HG03378 (cell line): Measurements from ENCODE around the gene KCNJ3.

Source experiments
- ATAC-seq: cut with Tn5 transposase; IDR thresholded peaks from one replicate; pipeline ENCODE4 v1.9.1; 2021; ENCODE audit warnings: mild to moderate bottlenecking, moderate library complexity; ENCODE audit not compliant: unreplicated experiment

Gene KCNJ3, protein sequence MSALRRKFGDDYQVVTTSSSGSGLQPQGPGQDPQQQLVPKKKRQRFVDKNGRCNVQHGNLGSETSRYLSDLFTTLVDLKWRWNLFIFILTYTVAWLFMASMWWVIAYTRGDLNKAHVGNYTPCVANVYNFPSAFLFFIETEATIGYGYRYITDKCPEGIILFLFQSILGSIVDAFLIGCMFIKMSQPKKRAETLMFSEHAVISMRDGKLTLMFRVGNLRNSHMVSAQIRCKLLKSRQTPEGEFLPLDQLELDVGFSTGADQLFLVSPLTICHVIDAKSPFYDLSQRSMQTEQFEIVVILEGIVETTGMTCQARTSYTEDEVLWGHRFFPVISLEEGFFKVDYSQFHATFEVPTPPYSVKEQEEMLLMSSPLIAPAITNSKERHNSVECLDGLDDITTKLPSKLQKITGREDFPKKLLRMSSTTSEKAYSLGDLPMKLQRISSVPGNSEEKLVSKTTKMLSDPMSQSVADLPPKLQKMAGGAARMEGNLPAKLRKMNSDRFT

DNA sequence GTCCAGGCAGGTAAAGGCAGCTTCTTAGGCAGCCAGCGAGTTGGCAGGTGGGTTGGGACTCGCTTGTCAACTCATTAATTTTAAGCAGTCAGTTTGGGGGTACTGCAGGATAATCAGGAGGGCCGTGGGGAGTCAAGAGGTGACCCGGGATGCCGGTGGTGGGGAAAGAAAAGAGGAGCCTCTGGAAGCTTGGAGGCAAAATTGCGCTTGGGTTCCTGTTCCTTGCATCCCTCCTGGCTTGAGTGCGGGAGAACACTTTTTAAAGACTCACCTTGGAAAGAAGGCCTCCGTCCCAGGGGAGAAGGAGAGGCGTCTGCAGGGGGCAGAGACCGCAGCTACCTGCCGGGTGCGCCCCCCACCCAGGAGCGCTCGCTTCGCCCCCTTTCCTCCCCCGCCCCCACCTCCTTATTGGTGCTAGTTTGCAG is at the start of gene KCNJ3:
Gene KCNJ3, plus strand, starts transcription at position 400 of the 425 bp plus-strand sequence. CDS start 81 bp downstream, outside the sequence.
- ATAC-seq: no peak

DNA sequence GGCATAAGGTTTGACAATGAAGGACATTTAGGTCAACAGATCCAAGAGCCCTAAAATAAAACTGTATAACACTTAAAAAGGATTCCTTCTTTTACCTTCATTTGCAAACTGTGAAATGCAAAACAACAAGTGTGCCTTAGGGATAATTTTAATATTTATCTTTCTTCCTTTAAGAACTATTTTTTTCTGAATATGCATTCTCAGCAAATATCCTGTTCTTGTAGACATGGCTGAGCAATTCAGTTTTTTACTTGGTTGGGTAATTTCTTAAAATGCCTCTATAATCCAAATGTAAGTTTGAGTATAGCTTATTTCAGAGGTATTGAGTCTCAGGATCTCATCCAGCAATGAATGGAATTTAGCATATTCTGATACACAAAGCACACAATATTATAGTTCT is 43.0 kb upstream of the KCNJ3 start:
- no peak for ATAC-seq

DNA sequence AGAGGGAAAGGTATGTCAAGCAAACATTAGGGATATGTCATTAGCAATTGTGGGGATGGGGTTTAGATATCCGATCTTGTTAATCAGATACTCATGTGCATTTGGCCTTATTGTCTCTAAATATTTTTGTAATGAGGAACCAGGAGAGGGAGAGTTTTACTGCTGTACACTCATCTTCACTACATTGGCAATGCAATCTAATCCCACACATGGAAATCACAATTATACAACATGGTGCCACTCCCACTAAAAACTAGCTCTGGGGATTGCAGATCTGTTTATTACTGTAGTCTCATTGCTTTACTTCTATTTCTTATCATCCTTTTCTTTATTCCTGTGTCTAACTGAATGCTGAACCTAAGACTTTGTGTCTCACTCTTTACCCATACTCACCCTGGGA is 39.6 kb upstream of the KCNJ3 start:
- ATAC-seq: no peak

DNA sequence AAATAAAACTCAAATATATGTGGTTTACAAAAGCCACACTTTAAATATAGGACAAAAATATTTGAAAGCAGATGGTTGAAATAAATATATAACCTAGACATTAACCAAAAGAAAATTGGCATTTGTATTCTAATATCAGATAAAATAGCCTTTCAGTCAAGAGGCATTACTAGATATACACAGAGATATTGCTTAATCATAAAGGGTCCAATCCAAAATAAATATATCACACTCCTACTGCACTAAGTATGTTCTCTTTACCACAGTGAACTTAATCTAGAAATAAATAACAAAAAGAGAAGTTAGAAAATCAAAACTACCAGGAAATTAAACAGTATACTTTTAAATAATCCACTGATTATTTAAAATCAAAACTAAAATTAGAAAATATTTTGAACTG is 34.2 kb upstream of the KCNJ3 start:
- ATAC-seq: no peak

DNA sequence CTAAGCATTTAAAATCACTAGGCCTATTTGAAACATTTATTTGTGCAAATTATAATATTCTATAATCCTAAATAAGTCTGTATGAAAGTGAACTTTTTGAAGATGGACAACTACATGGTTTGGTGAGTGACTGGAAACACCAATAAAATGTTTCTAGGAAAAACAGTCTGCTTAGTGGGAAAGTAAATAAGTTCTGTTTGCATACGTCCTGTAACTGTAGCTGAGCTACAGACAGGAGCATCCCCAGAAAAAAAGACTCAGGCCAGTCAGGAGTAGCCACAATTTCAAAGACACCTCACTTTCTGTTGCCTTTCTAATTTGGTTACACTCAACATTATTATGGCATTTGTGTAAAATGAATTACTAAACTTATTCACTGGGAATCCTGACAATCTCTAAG is 28.4 kb upstream of the KCNJ3 start:
- ATAC-seq: no peak

DNA sequence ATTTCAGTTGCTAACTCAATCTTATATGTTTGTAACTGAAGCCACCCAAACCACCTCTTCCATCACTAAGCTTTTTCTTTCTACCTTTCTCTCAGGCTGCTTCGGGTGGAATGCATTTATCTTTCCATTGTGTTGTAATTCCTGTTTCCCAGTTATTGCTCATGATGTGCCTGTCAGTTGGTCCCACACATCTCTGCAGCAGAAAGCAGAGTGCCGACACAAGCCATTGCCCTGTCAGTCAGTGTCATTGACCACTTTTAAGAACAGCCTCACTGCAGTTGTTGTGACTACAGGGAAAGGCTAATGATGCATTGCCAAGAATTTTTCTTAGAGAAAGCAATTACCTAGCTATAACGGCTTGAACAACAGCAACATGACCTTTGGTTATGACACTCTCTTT is 24.8 kb upstream of the KCNJ3 start:
- no peak for ATAC-seq

DNA sequence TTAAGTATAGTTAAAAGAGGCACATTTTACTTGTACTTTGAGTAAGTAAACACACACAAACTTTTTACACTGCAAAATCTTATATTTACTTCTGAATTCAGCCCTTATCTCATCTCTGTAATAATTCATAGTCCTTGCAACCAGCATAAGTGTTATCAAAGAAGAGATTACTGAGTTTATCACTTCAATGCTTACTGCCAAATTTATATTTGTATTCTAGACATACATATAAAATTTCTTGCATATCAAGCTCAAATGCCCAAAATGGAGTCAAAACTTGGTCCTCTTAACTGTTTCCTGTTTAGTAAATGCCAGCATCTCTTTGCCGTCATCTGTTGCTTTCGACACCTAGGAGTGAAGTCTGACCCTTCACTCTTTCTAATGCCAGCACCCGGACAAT is 21.1 kb upstream of the KCNJ3 start:
- no peak for ATAC-seq

DNA sequence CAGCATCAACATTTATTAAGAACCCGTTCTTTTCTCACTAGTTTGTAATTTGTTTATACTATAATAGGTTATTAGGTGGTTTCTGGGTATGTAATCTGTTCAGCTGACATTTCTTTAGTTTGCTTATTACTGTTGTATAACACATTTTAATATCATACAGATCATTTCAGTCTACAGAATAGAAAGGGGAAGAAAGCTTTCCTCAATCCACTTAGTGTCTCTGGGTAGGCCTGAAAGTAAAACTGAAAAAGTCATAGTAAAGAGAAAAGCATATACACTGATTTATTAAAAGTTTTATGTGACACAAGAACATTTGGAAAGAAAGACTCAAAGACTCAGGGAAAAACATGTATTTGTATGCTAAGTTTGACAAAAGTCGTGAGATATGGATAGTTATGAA is 16.8 kb upstream of the KCNJ3 start:
- ATAC-seq: no peak

DNA sequence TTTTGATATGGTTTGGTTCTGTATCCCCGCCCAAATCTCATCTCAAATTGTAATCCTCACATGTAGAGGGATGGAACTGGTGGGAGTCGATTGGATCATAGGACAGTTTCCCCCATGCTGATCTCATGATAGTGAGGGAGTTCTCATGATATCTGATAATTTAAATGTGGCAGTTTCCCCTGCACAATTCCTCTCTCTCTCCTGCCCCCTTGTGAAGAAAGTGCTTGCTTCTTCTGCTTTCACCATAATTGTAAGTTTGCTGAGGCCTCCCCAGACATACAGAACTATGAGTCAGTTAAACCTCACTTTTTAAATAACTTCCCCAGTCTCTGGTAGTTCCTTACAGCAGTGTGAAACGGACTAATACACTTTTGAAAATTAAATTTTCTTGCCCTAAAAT is 12.3 kb upstream of the KCNJ3 start:
- ATAC-seq: no peak

DNA sequence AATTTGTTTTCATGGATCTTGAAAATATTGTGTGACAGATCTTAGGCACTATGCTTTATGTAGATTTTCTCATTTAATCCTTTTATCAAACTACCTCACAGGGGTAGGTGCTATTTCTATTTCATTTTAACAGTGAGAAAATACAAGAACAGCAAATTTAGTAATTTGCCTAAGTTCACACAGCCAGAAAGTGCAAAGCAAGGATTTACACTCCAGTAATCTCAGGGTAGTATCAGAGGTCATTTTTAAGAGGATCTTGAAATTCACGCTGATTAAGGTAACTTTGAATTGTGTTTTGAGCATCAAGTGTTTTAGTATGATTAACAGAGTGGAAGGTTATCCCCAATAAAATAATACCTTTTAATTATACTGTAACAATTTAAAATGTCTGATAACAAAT is 10.1 kb upstream of the KCNJ3 start:
- ATAC-seq: no peak

DNA sequence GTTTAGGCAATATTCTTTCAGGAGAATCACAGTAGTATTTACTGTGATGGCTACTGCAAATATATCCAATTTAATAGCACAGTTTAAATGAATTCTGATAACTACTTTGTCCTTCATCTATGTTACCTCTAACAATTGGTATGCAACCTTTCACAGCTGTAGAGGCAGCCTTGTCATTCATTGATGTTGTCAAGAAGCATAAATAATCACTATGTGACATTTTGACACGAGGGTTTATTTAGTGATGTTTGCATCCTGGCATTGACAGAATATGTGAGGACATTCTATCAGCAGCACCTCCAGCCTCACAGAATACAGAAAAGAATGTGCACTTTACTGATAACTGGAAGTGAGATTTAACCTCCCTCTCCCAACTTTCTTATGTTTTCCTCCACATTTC is 9.3 kb upstream of the KCNJ3 start:
- ATAC-seq: no peak

DNA sequence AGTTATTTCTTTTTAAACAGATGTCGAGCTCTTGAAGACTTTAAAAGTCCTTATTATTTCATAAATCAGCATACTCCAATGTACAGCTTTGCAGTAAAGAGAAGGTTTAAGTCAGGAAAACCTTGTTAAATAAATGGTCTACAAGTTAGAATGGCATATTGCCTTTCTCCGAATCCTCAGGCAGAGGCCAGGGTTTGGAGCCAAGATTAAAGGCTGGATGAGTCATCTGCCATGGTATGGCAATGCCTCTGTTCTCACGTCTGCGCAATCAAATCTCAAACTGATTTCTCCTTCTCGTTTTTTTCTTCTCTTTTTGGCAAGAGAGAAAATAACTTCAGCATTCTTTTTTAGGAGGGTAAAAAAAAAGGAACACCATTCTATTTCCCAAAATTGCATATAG is 5.6 kb upstream of the KCNJ3 start:
- no peak for ATAC-seq

DNA sequence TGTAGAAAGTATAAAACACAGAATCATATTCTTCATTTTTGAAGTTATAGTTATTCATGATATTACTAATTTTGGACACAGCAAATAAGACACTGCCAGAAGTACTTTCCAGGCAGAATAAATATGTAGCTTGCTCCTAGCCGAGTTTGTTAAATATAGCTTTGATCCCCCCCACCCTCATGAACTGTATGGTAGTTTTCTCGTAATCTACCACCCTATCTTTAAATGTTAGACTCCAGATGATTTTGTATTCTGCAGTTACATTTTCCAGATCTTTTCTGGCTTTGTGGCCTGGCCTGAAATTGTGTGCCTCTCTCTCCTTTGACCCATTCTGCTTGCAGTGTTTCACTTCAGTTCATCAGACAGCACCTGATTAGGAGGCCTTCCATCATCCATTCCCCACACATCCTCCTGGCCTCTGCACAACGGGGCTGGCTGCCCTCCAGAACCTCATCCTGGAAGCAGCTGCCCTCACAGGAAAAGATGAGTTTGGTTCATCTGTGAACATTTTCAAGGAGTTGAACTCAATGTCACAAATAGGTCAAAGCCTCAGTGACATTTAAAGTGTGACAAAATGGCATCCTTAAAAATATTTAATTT is 4.7 kb upstream of the KCNJ3 start:
- no peak for ATAC-seq

DNA sequence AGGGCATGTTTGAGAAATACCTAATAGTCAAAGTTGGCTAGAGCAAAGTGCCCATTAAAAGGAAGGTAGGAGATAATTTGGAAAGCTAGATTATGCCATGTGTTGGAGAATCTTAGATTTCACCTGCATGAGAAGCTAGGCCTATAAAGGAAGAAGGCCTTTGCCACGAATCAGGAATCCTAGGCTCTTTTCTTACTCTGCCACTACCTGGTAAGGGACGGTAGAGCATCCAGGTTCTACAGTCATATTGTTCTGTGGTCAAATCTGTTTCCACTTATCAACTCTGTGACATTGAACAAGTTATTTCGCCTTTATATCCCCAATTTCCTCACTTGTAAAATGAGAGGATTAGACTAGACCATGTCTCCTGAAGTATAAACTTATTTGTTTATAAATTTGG is 3.6 kb upstream of the KCNJ3 start:
- no peak for ATAC-seq

DNA sequence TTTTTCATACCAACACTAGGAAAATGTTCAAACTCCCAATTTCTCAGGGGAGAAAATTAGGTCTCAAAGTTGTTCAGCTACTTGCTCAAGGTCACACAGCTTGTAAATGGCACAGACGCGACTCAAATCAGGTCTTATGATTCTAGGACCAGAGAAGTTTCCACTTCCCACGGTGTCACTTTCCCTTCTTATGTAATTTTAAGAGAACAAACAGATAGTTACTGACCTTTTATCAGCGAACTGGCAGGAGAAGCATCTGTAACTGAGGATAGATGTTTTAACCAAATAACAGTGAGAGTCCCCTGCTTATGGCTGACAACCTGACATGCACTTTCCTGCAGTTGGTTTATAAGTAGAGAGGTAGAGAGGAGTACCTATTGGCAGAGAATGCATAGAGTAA is 2.1 kb upstream of the KCNJ3 start:
- ATAC-seq: no peak

DNA sequence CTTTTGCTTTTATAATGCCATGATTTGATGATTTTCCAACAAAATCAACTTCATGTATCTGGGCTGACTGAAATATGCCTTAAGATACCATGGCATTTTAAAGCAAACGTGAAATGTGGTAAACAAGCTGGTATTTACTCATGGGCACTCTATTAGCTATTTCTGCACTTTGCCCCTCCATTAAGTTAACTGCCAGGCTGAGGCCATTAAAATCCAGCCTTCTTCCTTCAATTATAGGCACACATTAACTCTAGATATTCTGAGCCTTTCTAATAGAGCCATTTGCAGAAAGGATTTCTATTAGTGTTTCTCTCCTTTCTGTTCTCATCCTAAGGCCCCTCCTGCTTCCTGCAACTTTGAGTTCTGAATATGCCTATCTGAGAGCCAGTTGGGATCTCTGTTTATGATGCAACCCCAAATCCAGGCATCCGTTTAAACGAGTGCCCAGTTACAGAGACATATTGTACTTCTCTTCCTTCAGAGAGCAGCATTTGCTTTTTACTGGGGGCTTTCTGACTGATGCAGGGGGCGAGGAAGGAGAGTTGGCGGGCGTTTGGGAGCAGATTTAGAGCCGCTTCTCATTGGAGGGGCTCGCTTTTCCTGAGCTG is 1.6 kb upstream of the KCNJ3 start:
- no peak for ATAC-seq

DNA sequence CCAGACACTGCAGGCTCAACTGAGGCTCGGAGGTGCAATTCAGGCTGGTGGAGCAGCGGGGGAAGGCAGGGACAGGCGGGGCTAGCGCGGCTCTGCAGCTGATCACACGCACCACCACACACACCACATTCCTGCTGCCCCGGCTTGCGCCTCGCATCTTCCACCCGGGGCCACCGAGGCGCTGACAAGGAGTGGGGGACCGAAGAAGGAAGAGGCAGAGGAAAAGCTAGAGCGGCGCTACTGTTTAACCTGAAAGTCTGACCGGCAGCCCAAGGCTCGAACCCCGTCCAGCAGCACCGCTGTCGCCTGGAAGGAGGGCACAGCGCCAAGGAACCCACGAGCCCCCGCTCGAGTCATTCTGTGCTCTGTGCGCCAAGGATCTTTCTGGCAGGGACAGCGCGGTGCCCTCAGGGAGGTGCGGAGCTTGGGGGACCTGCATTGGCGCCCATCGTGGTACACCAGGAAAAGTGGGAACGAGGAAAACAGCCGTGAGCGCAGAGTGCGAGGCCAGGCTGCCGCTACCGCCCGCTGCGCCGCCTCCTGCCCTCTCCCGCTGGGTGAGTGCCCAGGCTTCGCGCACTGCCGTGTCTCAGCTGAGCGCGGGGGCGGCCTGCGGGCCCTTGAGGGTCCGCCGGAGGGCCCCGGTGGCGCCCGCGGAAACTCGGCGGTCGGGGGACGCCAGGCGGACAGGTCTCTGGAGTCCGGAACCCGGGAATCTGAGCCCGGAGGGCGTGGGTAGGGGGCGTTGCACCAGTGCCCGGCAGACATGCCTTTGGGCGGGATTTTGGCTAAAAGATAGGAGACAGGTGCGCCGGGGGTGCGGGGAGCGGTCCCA is 860 bp upstream of the KCNJ3 start:
- no peak for ATAC-seq

DNA sequence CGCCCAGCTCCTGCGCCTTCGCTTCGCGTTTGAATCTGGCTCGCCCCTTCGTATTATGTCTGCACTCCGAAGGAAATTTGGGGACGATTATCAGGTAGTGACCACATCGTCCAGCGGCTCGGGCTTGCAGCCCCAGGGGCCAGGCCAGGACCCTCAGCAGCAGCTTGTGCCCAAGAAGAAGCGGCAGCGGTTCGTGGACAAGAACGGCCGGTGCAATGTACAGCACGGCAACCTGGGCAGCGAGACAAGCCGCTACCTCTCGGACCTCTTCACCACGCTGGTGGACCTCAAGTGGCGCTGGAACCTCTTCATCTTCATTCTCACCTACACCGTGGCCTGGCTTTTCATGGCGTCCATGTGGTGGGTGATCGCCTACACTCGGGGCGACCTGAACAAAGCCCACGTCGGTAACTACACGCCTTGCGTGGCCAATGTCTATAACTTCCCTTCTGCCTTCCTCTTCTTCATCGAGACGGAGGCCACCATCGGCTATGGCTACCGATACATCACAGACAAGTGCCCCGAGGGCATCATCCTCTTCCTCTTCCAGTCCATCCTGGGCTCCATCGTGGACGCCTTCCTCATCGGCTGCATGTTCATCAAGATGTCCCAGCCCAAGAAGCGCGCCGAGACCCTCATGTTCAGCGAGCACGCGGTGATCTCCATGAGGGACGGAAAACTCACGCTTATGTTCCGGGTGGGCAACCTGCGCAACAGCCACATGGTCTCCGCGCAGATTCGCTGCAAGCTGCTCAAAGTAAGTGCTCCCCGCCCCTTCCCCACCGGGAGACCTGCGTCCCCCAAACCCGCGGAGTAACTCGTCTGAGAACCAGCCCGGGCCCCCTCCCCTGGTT is 453 bp downstream of the KCNJ3 start:
- no peak for ATAC-seq

DNA sequence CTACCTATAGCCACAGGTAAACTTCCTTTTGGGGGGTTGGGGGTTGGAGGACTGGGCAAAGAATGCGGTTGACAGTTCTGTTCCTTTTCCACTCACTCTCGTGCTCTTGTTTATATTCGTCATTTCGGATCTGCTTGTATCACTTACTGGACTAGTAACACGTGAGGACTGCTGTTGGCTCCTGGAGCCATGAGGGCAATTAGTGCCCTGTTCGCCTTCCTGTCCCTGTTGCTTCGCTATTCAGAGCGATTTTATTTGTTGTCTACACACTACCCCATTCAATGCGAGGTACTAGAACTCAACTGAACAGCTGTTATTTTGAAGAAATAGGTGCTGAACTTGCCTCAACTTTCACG is 1.1 kb downstream of the KCNJ3 start:
- ATAC-seq: no peak

DNA sequence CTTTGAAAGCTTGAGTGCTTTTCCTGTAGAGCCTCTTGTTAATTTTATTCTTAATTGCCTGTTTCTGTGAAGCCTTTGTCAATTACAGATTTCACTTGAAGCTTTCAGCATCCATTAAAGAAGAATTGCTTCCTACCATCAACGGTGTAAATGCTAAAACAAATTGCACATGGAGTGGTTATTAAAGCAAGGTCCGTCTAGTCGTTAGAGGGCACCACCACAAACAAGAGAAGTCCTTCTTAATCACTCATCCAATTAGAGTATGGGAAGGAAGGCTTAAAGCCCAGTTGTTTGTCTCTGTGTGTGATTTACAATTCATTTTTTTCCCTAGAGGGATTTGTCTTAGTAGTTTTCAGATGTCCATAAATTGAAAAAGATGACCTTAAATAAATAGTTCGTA is 1.6 kb downstream of the KCNJ3 start:
- ATAC-seq: no peak
